Prostate gland (tissue), 2 donors: ENCODE data around the gene UNC5C. TPM values are rescaled to one million over a fixed set of nuclear protein-coding genes. Genes with fewer than 3 reads are reported as not detected.

Experiments
- DNase-seq: peaks from one replicate; pipeline ENCODE4 v3.0.0-alpha.2; 2019; ENCODE audit warnings: low spot score
- H3K27ac ChIP-seq, 2 donors: fragments of 200-600 bp; sonication (generic); 2 replicates each; pipeline ENCODE4 v1.5.1; 2017 to 2019
- H3K27me3 ChIP-seq: fragments of 200-600 bp; sonication (generic); replicated peaks from 2 replicates; pipeline ENCODE4 v1.5.1; 2019; ENCODE audit not compliant: insufficient read depth
- H3K36me3 ChIP-seq, 2 donors: fragments of 200-600 bp; sonication (generic); 1 replicate in 1 of 2; 2 replicates in 1 of 2; pipeline versions ENCODE4 v1.5.1 to v1.8.1; 2017 to 2019
- H3K4me1 ChIP-seq: fragments of 200-600 bp; sonication (generic); replicated peaks from 2 replicates; pipeline ENCODE4 v1.5.1; 2019
- H3K4me3 ChIP-seq, 2 donors: fragments of 200-600 bp; sonication (generic); 2 replicates each; pipeline ENCODE4 v1.5.1; 2017 to 2019
- H3K9me3 ChIP-seq: fragments of 200-600 bp; sonication (generic); 2 replicates; pipeline ENCODE4 v1.5.1; 2017
- CTCF ChIP-seq, 4 experiments: fragments of 200-600 bp in 2 of 4; fragments of 450-650 bp in 2 of 4; sonication (generic) in 2 of 4; IDR thresholded peaks; 1 replicate in 3 of 4; 2 replicates in 1 of 4; pipeline ENCODE4 v1.5.1; 2016 to 2019; ENCODE audit warnings: antibody characterized with exemption in 4 of 4, mild to moderate bottlenecking in 2 of 4, moderate library complexity in 2 of 4
- POLR2A ChIP-seq: fragments of 450-650 bp; IDR thresholded peaks from one replicate; pipeline ENCODE4 v1.6.1; 2016; ENCODE audit warnings: antibody characterized with exemption, mild to moderate bottlenecking
- POLR2AphosphoS5 ChIP-seq: sonication (generic); formaldehyde crosslinking; IDR thresholded peaks from one replicate; pipeline ENCODE4 v1.6.1; 2017; ENCODE audit warnings: antibody characterized with exemption
- WGBS: methylation state at CpG from one replicate; pipeline ENCODE4 v1.1.5; 2018; 5-methylcytosine and 5-hydroxymethylcytosine counted together
- intact Hi-C: fragments of 100-400 bp; cut with DNase I; formaldehyde crosslinking; loops from one replicate; pipeline ENCODE4 v1.14.2; 2022
- total RNA-seq, 2 donors: library from RNA; depleted of rRNA; stranded (reverse); fragments of >200 nt; gene quantifications; one replicate each; pipeline ENCODE4 v1.1.0, GENCODE V29; 2016

Gene UNC5C
- total RNA-seq, 2 donors from 2014 or later: 1.8 to 15.5 TPM

- intact Hi-C loops: loop anchor here (5.0 kb wide), 2 partner anchors 43 to 282 kb away; partner anchors contain the start of gene UNC5C
- Histone ChIP-seq H3K4me1 (no peaks in the 10 kb centered on the region), H3K27me3 (no peaks in the 10 kb centered on the region), H3K9me3 (no peaks in the 10 kb centered on the region), H3K27ac (no peak overlapping the region), H3K4me3 (no peak overlapping the region), H3K36me3 (no peaks in the 10 kb centered on the region)
- no peak for TF ChIP-seq POLR2A
- no peak for TF ChIP-seq POLR2AphosphoS5
- TF ChIP-seq CTCF (IDR thresholded peaks at IDR 0.05): no peak
- 94% methylated on average over 2 of the region's 2 CpGs for WGBS
- no peak for DNase-seq
Measured at GRCh38 chr4:95264843-95265242, 283.9 kb downstream of the UNC5C start.

- Histone ChIP-seq H3K27me3 (no peaks in the 10 kb centered on the region), H3K36me3 (no peaks in the 10 kb centered on the region), H3K9me3 (no peaks in the 10 kb centered on the region), H3K27ac (no peak overlapping the region), H3K4me1 (no peaks in the 10 kb centered on the region), H3K4me3 (no peak overlapping the region)
- WGBS: 76% methylated on average over 1 of the region's 1 CpG
- DNase-seq: no peak
- intact Hi-C loops: loop anchor here (5.0 kb wide), 1 partner anchor 42 kb away; no protein-coding TSS in a partner anchor
- TF ChIP-seq POLR2A (no peak), POLR2AphosphoS5 (no peak), CTCF (IDR thresholded peaks at IDR 0.05) (no peak)
Measured at GRCh38 chr4:95263960-95264359, 284.8 kb downstream of the UNC5C start.

GRCh38 chr4:95263391-95263790 lies 285.4 kb downstream of the UNC5C start:
- Histone ChIP-seq H3K36me3 (no peaks in the 10 kb centered on the region), H3K27me3 (no peaks in the 10 kb centered on the region), H3K4me3 (no peak overlapping the region), H3K4me1 (no peaks in the 10 kb centered on the region), H3K27ac (no peak overlapping the region), H3K9me3 (no peaks in the 10 kb centered on the region)
- DNase-seq: no peak
- no peak for TF ChIP-seq POLR2AphosphoS5
- no peak for TF ChIP-seq POLR2A
- no peak for TF ChIP-seq CTCF (IDR thresholded peaks at IDR 0.05)
- intact Hi-C loops: loop anchor here (5.0 kb wide), 1 partner anchor 41 kb away; no protein-coding TSS in a partner anchor

GRCh38 chr4:95256108-95256835 lies 292.5 kb downstream of the UNC5C start:
- no peak overlapping the region for H3K4me3 ChIP-seq
- 93% methylated on average over 6 of the region's 6 CpGs for WGBS
- no peak for DNase-seq

More at GRCh38 chr4:95256108-95256835, 292.5 kb downstream of the UNC5C start:
- Histone ChIP-seq H3K27ac (no peak overlapping the region), H3K4me1 (no peaks in the 10 kb centered on the region), H3K36me3 (no peaks in the 10 kb centered on the region), H3K9me3 (no peaks in the 10 kb centered on the region), H3K27me3 (no peaks in the 10 kb centered on the region)
- intact Hi-C loops: no loop called here
- TF ChIP-seq POLR2AphosphoS5 (no peak), CTCF (IDR thresholded peaks at IDR 0.05) (no peak), POLR2A (no peak)
